Liver (tissue), 3 donors: ENCODE measurements around the gene TAF13.

Experiments used
- GABPA ChIP-seq, 2 donors: IDR thresholded peaks in 1 of 2; conservative IDR thresholded peaks in 1 of 2; 2 replicates each; pipeline ENCODE4 v1.6.1; 2016; ENCODE audit warnings: antibody characterized with exemption in 2 of 2, mild to moderate bottlenecking in 1 of 2, moderate library complexity in 1 of 2
- HNF4G ChIP-seq: IDR thresholded peaks from 2 replicates; pipeline ENCODE4 v1.6.1; 2016; ENCODE audit warnings: antibody characterized with exemption
- RXRA ChIP-seq, 2 donors: IDR thresholded peaks; 2 replicates each; pipeline ENCODE4 v1.6.1; 2017 to 2018; ENCODE audit warnings: antibody characterized with exemption in 2 of 2, mild to moderate bottlenecking in 1 of 2
- SP1 ChIP-seq: IDR thresholded peaks from 2 replicates; pipeline ENCODE4 v1.6.1; 2018; ENCODE audit warnings: antibody characterized with exemption, mild to moderate bottlenecking
- TAF1 ChIP-seq: conservative IDR thresholded peaks from 2 replicates; pipeline ENCODE4 v1.6.1; 2016; ENCODE audit warnings: antibody characterized with exemption, mild to moderate bottlenecking
- YY1 ChIP-seq: IDR thresholded peaks from 2 replicates; pipeline ENCODE4 v1.6.1; 2016; ENCODE audit warnings: antibody characterized with exemption, mild to moderate bottlenecking
- TF ChIP-seq, protein P1 (sequence below): IDR thresholded peaks from 2 replicates; pipeline ENCODE4 v1.6.1; 2016; ENCODE audit warnings: antibody characterized with exemption
- TF ChIP-seq, protein P2 (sequence below): IDR thresholded peaks from 2 replicates; pipeline ENCODE4 v1.6.1; 2016; ENCODE audit warnings: antibody characterized with exemption
- TF ChIP-seq, protein P3 (sequence below): fragments of 150-350 bp; IDR thresholded peaks from 2 replicates; pipeline ENCODE4 v1.5.1; 2017; ENCODE audit warnings: improper control_type of control experiment, low read depth, low read length; ENCODE audit not compliant: missing input control
- TF ChIP-seq, protein P4 (sequence below): IDR thresholded peaks from 2 replicates; pipeline ENCODE4 v1.6.1; 2016; ENCODE audit warnings: antibody characterized with exemption, mild to moderate bottlenecking
- TF ChIP-seq, protein P5 (sequence below): IDR thresholded peaks from 2 replicates; pipeline ENCODE4 v1.6.1; 2016; ENCODE audit warnings: antibody characterized with exemption
- donor health status: healthy.
- donor health status: healthy.

DNA sequence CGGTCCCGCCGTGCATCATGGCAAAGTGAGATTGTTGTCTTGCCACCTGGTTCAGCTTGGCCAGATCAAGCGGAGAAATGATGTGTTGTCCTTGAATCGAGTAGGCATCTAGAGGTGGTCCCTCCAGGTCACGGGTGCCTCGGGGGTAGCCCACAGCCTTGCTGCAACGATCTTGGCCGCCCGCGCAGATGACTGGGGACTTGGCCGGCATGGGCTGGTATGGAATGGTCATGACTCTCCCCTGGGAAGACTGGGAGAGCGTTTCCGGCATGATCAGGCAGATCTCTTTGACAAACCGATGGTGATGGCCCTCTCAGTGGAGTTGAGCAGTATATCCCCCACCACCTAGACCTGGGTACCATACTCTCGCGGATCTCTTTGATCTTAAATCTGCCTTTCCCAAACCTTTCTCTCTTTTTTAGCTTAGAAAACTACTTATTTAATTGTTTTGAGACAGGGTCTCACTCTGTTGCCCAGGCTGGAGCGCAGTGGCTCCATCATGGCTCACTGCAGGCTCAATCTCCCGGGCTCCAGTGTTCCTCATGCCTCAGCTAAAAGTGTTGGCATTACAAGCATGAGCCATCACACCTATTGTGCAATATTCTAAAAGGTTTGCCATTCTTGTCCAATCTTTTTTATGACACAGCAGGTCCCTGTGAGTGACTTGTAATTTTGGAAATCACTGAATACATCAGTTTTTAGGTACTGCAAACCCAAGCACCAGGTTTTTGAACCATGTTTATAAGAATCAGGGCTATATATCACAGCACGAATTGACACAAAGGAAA is 28.8 kb upstream of the TAF13 start:
- TF ChIP-seq TAF1 (no peak), YY1 (no peak), RXRA (IDR thresholded peaks at IDR 0.05) (no peak), GABPA (IDR thresholded peaks at IDR 0.05 in 1 of 2, conservative IDR thresholded peaks at IDR 0.05 in 1 of 2) (no peak), SP1 (no peak), HNF4G (no peak)
- TF ChIP-seq, protein P1, sequence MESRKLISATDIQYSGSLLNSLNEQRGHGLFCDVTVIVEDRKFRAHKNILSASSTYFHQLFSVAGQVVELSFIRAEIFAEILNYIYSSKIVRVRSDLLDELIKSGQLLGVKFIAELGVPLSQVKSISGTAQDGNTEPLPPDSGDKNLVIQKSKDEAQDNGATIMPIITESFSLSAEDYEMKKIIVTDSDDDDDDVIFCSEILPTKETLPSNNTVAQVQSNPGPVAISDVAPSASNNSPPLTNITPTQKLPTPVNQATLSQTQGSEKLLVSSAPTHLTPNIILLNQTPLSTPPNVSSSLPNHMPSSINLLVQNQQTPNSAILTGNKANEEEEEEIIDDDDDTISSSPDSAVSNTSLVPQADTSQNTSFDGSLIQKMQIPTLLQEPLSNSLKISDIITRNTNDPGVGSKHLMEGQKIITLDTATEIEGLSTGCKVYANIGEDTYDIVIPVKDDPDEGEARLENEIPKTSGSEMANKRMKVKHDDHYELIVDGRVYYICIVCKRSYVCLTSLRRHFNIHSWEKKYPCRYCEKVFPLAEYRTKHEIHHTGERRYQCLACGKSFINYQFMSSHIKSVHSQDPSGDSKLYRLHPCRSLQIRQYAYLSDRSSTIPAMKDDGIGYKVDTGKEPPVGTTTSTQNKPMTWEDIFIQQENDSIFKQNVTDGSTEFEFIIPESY = no peak
- TF ChIP-seq, protein P2, sequence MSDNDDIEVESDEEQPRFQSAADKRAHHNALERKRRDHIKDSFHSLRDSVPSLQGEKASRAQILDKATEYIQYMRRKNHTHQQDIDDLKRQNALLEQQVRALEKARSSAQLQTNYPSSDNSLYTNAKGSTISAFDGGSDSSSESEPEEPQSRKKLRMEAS = no peak
- TF ChIP-seq, protein P3, sequence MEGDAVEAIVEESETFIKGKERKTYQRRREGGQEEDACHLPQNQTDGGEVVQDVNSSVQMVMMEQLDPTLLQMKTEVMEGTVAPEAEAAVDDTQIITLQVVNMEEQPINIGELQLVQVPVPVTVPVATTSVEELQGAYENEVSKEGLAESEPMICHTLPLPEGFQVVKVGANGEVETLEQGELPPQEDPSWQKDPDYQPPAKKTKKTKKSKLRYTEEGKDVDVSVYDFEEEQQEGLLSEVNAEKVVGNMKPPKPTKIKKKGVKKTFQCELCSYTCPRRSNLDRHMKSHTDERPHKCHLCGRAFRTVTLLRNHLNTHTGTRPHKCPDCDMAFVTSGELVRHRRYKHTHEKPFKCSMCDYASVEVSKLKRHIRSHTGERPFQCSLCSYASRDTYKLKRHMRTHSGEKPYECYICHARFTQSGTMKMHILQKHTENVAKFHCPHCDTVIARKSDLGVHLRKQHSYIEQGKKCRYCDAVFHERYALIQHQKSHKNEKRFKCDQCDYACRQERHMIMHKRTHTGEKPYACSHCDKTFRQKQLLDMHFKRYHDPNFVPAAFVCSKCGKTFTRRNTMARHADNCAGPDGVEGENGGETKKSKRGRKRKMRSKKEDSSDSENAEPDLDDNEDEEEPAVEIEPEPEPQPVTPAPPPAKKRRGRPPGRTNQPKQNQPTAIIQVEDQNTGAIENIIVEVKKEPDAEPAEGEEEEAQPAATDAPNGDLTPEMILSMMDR = no peak
- TF ChIP-seq, protein P4, sequence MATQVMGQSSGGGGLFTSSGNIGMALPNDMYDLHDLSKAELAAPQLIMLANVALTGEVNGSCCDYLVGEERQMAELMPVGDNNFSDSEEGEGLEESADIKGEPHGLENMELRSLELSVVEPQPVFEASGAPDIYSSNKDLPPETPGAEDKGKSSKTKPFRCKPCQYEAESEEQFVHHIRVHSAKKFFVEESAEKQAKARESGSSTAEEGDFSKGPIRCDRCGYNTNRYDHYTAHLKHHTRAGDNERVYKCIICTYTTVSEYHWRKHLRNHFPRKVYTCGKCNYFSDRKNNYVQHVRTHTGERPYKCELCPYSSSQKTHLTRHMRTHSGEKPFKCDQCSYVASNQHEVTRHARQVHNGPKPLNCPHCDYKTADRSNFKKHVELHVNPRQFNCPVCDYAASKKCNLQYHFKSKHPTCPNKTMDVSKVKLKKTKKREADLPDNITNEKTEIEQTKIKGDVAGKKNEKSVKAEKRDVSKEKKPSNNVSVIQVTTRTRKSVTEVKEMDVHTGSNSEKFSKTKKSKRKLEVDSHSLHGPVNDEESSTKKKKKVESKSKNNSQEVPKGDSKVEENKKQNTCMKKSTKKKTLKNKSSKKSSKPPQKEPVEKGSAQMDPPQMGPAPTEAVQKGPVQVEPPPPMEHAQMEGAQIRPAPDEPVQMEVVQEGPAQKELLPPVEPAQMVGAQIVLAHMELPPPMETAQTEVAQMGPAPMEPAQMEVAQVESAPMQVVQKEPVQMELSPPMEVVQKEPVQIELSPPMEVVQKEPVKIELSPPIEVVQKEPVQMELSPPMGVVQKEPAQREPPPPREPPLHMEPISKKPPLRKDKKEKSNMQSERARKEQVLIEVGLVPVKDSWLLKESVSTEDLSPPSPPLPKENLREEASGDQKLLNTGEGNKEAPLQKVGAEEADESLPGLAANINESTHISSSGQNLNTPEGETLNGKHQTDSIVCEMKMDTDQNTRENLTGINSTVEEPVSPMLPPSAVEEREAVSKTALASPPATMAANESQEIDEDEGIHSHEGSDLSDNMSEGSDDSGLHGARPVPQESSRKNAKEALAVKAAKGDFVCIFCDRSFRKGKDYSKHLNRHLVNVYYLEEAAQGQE = no peak
- TF ChIP-seq, protein P5, sequence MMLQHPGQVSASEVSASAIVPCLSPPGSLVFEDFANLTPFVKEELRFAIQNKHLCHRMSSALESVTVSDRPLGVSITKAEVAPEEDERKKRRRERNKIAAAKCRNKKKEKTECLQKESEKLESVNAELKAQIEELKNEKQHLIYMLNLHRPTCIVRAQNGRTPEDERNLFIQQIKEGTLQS = no peak
